AML-193 (cell line): ENCODE results near the gene KIAA0586.
"Not testable (repeated sequence)": the region's sequence is repeated elsewhere in the genome, so short reads cannot be mapped to it uniquely, and the experiment has no call there.

Experiments
- DNase-seq, 2 experiments: peaks; one replicate each; lab custom pipeline; 2025; lab: John Stamatoyannopoulos, UW

KIAA0586 gene

GRCh38 chr14:58464652-58465051 lies 37.1 kb downstream of the KIAA0586 start:
- DNase-seq: no peak

- DNase-seq: no peak
These were observed 37.9 kb downstream of the KIAA0586 start for GRCh38 chr14:58465421-58465820.

GRCh38 chr14:58466459-58466858 lies 38.9 kb downstream of the KIAA0586 start:
- DNase-seq: no peak

GRCh38 chr14:58467575-58467974 lies 40.1 kb downstream of the KIAA0586 start:
- no peak for DNase-seq

- DNase-seq: no peak
These were observed 41.8 kb downstream of the KIAA0586 start for GRCh38 chr14:58469309-58469708.

- DNase-seq: no peak
These were observed 48.8 kb downstream of the KIAA0586 start for GRCh38 chr14:58476320-58476719.

GRCh38 chr14:58477653-58478052 lies 50.1 kb downstream of the KIAA0586 start:
- no peak for DNase-seq

- not testable (repeated sequence) for DNase-seq
These were observed 50.8 kb downstream of the KIAA0586 start for GRCh38 chr14:58478329-58478728.

GRCh38 chr14:58479975-58480374 lies 52.5 kb downstream of the KIAA0586 start:
- peak; percentile 33 to 38 for DNase-seq

GRCh38 chr14:58484176-58484575 lies 56.7 kb downstream of the KIAA0586 start:
- no peak for DNase-seq

GRCh38 chr14:58488550-58488949 lies 61.0 kb downstream of the KIAA0586 start:
- DNase-seq: no peak

GRCh38 chr14:58491593-58491992 lies 64.1 kb downstream of the KIAA0586 start:
- no peak for DNase-seq

- no peak for DNase-seq
These were observed 64.5 kb downstream of the KIAA0586 start for GRCh38 chr14:58492044-58492443.

GRCh38 chr14:58501214-58501816 lies 73.8 kb downstream of the KIAA0586 start:
- peak; percentile 61 to 67 for DNase-seq

GRCh38 chr14:58513272-58513671 lies 85.8 kb downstream of the KIAA0586 start:
- no peak for DNase-seq

GRCh38 chr14:58517592-58517991 lies 90.1 kb downstream of the KIAA0586 start:
- no peak for DNase-seq

- DNase-seq: not testable (repeated sequence)
These were observed 98.2 kb downstream of the KIAA0586 start for GRCh38 chr14:58525691-58526090.

- DNase-seq: no peak
These were observed 105.9 kb downstream of the KIAA0586 start for GRCh38 chr14:58533446-58533845.

GRCh38 chr14:58535044-58535443 lies 107.5 kb downstream of the KIAA0586 start:
- no peak for DNase-seq

GRCh38 chr14:58537004-58537403 lies 109.5 kb downstream of the KIAA0586 start:
- no peak for DNase-seq

- DNase-seq: no peak
These were observed 113.5 kb downstream of the KIAA0586 start for GRCh38 chr14:58540749-58541632.

- no peak for DNase-seq
These were observed 114.1 kb downstream of the KIAA0586 start for GRCh38 chr14:58541633-58542022.

- DNase-seq: no peak
These were observed 115.7 kb downstream of the KIAA0586 start for GRCh38 chr14:58543253-58543652.
